Medulla oblongata (tissue), 1 donor: ENCODE results near the gene HINT1.
"Not testable (repeated sequence)": the region's sequence is repeated elsewhere in the genome, so short reads cannot be mapped to it uniquely, and the experiment has no call there.

ENCODE experiments used
- DNase-seq: peaks from one replicate; pipeline ENCODE4 v3.0.0-alpha.2; 2015; ENCODE audit errors: extremely low spot score

Gene HINT1

DNA sequence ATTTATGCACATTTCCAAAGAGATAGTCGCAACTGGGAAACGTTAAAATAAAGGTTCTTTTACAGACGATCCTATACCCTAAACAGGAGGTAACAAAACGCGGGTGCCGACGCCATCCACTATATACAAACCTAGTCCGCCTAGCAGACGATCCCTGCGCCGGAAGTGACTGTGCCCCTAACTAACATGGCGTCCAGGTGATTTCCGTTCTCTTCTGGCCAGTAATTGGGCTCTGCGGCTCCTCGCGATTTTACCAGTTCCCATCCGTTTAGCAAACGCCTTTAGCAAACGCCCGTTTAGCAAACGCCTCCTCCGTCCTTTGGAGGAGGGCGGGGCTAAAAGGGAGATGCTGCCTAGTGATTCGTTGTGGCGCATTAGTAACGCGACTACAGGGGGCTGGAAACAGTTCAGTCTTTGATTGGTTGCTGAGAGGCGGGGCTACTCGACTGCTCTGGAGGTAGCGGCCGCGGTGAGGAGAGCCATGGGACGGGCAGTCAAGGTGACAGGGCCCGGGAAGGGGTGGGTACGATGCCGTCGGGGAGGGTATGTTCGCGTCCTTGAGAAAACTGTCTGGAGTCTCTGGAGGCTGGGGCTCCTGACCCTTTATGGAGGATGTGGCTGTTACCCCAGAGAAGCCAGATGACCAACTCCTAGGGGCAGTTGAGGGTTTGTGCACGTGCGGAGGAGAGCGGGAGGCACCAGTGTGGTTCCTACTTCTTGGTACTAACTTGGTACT lies 5.7 kb upstream of the HINT1 start, which contains the start of gene LYRM7:
TSS of gene LYRM7 (plus strand) at position 405 of the 736 bp plus-strand sequence. CDS start at position 482, 77 bp downstream.
- peak; percentile 100 for DNase-seq

DNA sequence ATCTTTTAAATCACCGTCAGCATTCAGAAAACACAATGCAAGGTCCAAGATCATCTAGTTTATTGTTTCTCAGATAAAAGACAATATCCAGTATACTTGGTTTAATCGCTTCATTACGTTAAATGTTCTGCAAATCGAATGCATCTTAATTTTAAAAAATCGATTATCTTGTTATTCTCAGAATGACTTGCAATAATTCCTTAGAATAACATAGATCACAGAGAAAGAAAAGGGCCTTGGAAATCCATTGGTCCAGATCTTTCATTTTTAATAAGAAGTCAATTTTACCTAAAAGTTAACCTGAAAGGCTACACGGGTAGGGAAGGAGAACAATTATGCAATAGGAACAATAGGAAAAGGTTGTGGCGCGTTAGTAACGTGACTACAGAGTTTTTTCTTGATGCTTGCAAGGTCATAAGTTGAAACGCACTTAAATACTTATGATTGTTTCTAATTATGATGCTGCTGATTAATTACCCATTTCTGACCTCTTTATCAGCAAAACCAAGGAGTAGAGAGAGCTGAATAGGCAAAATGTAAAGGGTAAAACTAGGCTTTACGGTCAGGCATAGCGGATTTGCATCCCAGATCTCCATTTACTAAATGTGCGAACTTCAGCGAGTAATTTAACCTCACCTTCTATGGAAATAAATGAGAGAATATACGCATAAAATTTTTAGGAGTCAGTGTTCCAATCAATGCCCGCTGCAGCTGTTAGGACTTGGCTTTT lies 4.9 kb upstream of the HINT1 start:
- DNase-seq = peak; percentile 7

DNA sequence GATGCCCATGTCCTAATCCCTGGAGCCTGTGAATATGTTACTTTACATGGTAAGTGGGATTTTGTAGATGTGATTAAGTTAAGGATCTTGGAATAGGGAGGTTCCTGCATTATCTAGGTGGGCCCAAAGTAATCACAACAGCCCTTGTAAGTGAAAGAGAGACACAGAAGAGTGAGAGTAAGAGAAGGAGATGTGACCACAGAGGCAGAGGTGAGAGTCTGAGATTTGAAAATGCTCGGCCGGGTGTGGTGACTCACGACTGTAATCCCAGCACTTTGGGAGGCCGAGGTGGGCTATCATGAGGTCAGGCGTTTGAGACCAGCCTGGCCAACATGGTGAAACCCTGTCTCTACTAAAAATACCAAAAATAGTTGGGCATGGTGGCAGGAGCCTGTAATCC lies 2.6 kb upstream of the HINT1 start:
- no peak for DNase-seq

DNA sequence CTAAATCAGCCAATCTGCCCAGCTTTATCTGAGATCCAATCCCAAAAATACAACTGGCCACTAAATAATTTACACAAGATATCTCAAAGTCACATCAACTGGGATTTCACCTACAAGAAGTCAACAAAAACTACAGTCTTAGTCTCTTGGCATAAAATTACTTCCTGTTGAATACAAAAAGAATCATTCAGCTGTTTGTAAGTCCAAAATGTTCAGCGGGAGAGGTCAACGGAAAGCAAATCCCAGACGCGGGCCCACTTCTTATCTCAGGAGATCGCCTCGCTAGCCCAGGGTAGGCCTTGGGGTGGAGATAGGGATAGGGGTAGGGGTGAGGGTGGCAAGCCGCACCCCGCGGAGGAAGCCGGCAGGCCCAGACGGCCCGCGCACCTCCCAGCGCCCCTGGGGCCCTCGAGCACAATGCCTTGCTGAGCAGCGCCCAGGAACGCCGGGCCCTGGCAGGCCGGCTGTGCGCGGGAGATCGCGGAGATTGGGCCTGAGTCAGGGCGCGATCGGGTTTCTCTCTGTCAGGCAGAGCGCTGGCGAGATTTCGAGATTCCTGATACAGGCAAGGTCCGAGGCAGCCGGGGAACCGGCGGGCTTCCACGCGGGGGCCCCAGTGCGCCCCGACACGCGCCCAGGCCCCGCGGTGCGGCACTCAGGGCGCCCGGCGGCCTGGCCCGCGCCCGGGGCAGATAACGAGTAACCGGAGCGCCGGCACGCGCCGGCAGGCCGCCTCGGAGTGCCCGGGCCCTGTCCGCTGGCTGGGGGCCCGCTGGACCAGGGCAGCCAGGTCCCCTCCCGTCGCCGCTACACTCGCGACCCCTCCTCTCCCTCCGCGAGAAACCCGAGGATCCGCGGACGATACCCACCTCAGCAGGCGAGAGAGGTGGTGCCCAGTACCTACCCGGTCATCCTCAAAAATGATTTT lies 601 bp downstream of the HINT1 start:
- peak; percentile 64 for DNase-seq

DNA sequence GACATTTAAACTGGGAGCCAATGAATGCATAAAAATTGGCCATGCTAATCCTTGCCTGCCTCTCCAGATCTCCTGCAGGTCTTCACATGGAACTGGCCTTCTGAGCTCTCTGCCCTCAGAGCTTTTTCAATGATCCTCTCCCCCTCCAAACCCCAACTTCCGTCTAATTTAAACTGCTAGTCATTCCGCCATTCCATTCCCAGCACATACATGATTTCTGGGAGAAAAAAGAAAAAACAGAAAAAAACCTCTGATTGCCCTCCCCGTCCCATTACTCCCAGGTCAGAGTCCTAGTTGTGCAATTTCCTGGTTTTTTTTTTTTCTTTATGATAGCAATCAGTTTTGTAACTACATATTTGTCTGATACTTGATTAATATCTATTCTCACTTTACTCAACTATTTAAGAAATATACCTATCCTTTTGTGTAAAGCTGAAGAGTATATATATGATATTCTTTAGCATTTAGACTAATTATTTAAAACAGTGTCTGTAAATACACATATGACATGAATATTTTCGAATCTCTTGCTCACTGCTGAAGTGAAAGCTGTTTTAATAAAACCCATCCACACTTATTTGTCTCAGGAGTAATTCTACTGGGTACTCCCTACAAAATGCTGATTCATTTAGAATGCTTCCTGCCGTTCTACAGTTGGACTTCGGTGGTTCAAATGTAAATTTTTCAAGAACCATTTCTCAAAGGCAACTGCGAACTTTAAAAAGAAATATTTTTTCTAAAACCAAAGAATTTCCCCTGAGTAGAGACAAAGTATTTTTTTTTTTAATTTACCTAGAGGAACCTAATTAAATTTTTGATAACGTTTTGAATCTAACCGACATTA lies 1.6 kb downstream of the HINT1 start:
- peak; percentile 36 for DNase-seq

DNA sequence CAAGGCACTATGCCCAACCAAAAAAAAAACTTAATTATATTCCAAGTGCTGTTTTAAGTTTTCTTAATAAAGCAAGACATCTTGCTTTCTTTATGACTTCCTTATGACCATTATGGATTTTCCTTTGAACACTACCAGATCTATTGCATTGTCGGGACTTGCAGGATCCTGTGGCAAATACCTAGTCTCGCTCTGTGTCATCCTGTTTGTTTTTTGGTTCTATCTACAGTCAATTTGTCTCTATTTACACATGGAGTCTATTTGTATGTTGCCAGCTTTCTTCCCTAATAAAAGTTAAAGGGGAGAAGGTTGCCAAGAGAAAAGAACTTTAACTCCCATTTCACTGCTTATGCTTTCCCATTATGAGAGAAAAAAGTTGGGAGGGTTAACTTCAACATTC lies 4.9 kb downstream of the HINT1 start:
- no peak for DNase-seq

DNA sequence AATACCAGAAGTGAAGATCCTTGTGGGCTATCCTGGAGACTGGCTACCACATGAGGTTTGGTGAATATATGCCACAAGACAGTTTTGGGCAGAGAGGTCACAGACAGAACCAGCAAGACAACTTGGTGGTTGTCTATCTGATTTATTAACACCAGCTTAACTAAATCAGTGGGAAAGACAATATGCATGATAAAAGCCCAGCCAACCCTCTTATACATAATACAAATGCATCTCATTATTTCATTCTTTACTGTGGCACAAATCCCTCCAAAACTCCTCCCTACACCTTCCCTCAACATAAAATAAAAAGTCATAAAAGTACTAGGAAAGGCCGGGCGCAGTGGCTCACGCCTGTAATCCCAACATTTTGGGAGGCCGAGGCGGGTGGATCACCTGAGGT lies 8.1 kb downstream of the HINT1 start:
- no peak for DNase-seq

DNA sequence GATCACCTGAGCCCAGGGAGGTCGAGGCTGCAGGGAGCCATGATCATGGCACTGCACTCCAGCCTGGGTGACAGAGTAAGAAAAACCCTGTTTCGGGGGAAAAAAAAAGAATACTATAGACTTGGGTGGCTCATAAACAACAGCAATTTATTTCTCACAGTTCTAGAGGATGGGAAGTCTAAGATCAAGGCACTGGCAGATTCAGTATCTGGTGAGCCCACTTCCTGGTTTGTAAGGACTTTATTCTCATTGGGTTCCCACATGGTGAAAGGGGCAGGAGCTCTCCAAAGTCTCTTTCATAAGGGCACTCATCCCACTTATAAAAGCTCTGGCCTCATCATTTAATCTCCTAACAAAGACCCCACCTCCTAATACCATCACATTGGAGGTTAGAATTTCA lies 8.7 kb downstream of the HINT1 start:
- DNase-seq = no peak

DNA sequence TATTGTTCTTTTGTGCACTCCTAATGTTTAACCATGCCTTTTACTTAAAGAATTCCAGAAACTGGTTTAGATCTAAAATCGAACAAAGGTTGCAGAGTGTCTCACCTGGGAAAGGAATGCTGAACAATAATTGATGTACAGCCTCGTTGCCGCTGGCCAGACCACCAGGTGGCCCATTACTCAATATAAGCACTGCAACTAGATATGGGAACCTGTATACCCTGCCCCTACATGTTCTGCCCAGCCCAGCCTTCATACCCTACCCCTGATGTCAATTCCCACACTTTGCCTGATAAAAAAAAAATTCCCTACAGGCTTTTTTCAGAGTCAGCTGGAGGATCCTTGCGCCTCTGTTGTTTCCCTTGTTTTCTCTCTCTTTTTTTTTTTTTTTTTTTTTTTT lies 13.8 kb downstream of the HINT1 start:
- no peak for DNase-seq

DNA sequence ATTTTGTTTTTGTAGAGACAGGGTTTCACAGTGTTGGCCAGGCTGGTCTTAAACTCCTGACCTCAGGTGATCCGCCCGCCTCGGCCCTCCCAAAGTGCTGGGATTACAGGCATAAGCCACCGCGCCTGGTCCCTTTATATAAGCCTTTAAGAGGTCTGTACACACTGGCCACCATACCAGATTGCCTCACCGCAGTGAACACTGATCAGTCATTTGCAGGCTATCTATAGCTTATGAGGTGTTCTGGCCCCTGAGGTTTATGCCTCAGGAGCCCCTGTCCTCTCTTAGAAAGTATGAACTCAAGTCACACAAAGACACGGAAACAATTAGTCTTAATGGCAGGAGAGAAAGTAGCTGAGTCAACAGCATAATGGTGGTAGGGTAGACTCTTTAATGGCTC lies 14.6 kb downstream of the HINT1 start:
- no peak for DNase-seq

DNA sequence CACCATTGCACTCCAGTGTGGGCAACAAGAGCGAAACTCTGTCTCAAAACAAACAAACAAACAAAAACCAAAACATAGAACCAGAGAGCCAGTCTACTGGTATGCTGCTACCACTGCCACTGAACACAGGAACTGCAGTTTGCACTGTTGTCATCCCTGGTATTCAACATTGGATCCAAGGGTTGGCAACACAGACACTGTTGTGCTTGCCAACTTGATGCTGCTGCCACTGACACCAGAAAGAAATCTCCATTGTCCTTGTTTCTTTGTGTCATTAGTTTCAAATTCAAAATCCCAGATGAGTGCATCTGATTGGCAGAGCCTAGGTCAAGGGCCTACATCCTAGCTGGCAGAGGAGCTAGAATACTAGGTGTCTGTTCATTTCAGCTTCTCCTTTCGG lies 16.2 kb downstream of the HINT1 start:
- DNase-seq = peak; percentile 79

DNA sequence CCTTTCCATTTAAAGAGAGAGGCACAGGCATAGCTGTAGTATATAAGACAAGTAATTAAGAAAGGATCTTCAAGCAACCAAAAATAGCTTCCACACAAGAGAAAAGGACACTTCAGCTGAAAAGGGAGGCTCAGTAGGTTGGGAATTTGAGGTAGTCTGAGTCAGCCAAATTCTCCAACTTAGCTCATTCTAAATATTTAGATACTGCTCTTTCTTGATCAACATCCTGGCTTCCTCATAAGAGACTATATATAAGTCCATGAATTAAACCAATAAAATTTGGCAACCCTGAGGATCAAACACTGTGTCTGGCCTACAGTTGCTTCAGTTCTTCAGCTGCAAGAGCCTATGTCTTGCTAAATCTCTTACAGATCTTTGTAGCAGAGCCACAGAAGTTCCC lies 17.8 kb downstream of the HINT1 start:
- no peak for DNase-seq

DNA sequence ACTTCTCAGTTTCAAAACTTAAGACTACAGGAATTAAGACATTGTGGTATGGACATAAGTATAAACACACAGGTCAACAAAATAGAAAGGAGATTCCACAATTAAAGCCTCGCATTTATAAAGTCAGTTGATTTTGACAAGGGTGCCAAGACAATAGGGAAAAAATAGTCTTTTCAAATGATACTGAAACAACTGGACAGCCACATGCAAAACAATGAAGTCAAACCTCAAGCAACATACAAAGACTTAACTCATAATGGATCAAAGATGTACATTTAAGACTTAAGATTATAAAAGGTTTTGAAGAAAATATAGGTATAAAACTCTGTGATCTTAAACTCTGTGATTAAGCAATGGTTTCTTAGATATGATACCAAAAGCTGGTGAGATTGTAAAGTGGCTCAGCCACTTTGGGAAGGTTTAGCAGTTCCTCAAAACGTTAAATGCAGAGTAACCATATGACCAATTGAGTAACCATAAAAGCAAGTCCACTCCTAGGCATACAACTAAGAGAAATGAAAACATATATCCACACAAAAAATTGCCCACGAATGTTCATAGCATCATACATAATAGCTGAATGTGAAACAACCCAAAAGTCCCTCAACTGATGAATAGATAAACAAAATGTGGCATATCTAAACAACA lies 22.0 kb downstream of the HINT1 start:
- DNase-seq = no peak

DNA sequence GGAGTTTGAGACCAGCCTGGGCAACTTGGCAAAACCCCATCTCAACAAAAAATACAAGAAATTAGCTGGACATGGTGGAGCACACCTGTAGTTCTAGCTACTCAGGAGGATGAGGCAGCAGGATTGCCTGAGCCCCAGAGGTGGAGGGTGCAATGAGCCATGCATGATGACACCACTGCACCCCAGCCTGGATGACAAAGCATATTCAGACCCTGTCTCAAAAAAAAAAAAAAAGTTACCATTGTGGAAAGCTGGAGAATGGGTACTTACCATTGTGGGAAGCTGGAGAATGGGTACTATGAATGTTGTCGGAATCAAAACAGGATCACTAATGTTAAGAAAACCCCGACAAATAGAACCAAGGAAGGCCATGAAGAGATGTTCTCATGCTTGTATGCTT lies 25.7 kb downstream of the HINT1 start:
- no peak for DNase-seq

DNA sequence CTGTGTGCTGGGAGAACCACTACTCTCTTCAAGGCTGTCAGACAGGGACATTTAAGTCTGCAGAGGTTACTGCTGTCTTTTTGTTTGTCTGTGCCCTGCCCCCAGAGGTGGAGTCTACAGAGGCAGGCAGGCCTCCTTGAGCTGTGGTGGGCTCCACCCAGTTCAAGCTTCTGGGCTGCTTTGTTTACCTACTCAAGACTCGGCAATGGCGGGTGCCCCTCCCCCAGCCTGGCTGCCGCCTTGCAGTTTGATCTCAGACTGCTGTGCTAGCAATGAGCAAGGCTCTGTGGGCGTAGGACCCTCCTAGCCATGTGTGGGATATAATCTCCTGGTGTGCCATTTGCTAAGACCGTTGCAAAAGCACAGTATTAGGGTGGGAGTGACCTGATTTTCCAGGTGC lies 26.6 kb downstream of the HINT1 start:
- DNase-seq = not testable (repeated sequence)

DNA sequence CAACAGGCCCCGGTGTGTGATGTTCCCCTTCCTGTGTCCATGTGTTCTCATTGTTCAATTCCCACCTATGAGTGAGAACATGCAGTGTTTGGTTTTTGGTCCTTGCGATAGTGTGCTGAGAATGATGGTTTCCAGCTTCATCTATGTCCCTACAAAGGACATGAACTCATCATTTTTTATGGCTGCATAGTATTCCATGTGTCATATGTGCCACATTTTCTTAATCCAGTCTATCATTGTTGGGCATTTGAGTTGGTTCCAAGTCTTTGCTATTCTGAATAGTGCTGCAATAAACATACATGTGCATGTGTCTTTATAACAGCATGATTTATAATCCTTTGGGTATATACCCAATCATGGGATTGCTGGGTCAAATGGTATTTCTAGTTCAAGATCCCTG lies 32.0 kb downstream of the HINT1 start:
- not testable (repeated sequence) for DNase-seq

DNA sequence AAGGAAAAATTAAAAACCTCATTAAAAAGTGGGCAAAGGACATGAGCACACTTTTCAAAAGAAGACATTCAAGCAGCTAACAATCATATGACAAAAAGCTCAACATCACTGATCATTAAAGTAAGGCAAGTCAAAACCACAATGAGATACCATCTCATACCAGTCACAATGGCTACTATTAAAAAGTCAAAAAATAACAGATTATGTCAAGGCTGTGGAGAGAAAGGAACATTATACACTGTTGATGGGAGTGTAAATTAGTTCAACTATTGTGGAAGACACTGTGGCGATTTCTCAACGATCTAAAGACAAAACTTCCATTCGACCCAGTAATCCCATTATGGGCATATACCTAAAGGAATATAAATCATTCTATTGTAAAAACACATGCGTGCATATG lies 35.8 kb downstream of the HINT1 start:
- no peak for DNase-seq

DNA sequence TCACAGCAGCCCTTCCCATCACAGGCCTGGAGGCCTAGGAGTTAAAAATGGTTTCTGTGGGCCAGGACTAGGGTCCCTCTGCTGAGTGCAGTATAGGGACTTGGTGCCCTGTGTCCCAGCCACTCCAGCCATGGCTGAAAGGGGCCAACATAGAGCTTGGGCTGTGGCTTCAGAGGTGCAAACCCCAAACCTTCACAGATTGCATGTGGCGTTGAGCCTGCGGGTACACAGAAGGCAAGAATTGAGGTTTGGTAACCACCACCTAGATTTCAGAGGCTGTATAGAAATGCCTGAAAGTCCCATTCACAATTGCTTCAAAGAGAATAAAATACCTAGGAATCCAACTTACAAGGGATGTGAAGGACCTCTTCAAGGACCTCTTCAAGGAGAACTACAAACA lies 37.8 kb downstream of the HINT1 start:
- not testable (repeated sequence) for DNase-seq

DNA sequence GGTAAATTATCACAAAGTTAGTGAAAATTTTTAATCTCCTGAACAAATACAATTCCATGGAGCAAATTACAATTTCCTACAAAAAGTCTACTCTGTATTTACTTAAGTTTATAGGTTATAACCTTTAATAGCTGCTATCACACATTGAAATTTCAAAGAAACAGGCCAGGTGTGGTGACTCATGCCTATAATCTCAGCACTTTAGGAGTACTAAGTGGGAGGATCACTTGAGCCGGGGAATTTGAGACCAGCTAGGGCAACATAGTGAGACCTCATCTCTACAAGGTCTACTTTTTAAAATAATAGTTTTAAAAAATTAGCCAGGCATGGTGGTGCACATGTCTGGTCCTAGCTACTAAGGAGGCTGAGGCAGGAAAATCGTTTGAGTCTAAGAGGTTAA lies 50.3 kb downstream of the HINT1 start:
- DNase-seq = no peak

DNA sequence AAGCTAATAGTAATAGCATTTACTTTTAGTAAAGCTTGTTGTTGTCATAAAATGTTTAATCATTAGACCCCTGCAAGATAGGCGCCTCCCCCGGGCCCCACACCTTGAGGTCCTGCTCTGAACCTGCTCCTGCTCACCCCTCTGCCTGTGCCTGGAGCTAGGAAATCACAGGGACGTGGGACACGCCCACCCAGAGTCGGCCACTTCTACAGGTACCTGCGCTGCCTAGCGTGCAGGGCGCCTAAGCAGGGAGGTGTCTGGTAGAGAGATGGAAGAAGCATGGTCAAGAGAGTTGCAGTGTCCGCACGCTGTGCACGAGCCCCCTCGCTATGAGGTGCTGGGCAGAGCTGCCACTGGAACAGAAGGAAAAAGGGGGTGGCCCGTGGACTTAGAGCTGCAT lies 52.6 kb downstream of the HINT1 start:
- no peak for DNase-seq

DNA sequence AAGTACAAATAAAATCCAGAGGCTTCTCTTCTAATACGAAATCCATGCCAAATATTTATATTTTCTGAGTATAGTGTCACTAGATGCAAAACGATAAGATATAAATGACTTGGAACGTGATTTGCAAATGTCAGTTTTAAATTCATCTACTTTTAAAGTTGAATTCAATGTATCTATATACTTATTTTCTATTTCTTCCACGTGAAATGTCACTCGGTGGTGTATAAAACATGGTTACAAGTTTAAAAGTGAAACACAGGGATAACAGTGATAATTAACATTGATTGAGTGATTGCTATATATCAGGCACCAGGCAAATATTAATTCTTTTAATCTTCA lies 54.8 kb downstream of the HINT1 start:
- DNase-seq = no peak
